NCI-H526 (cell line): ENCODE results near the gene P3H2.

Experiments
- DNase-seq, 2 experiments: peaks; one replicate each; lab custom pipeline; 2025; lab: John Stamatoyannopoulos, UW

Gene P3H2

GRCh38 chr3:189983612-189984011, 137.1 kb downstream of the P3H2 start:
- DNase-seq, result peak in 1 of 2 experiments; percentile 6

GRCh38 chr3:189982321-189982945, 138.3 kb downstream of the P3H2 start:
- no peak for DNase-seq

GRCh38 chr3:189981668-189982067, 139.0 kb downstream of the P3H2 start:
- no peak for DNase-seq

- DNase-seq, result no peak
Observed at GRCh38 chr3:189978753-189979152, 141.9 kb downstream of the P3H2 start.

- no peak for DNase-seq
Observed at GRCh38 chr3:189977174-189977573, 143.5 kb downstream of the P3H2 start.

- no peak for DNase-seq
Observed at GRCh38 chr3:189975391-189975990, 145.2 kb downstream of the P3H2 start.

- DNase-seq, result peak in 1 of 2 experiments; percentile 38
Observed at GRCh38 chr3:189974359-189974758, 146.3 kb downstream of the P3H2 start.

- peak in 1 of 2 experiments; percentile 67 for DNase-seq
Observed at GRCh38 chr3:189967254-189967865, 153.3 kb downstream of the P3H2 start.

GRCh38 chr3:189966843-189967242, 153.9 kb downstream of the P3H2 start:
- DNase-seq, result no peak

- no peak for DNase-seq
Observed at GRCh38 chr3:189964623-189965332, 155.9 kb downstream of the P3H2 start.

- DNase-seq, result no peak
Observed at GRCh38 chr3:189962466-189962865, 158.2 kb downstream of the P3H2 start.

- DNase-seq, result peak; percentile 54 to 81
Observed at GRCh38 chr3:189961522-189962161, 159.1 kb downstream of the P3H2 start.

- peak in 1 of 2 experiments; percentile 21 for DNase-seq
Observed at GRCh38 chr3:189961086-189961485, 159.6 kb downstream of the P3H2 start.

GRCh38 chr3:189954733-189955665, 165.7 kb downstream of the P3H2 start:
- DNase-seq, result no peak

- no peak for DNase-seq
Observed at GRCh38 chr3:189953551-189953950, 167.1 kb downstream of the P3H2 start.

- DNase-seq, result no peak
Observed at GRCh38 chr3:189952272-189952671, 168.4 kb downstream of the P3H2 start.

GRCh38 chr3:189950258-189950657, 170.4 kb downstream of the P3H2 start:
- DNase-seq, result no peak

- DNase-seq, result no peak
Observed at GRCh38 chr3:189949580-189949979, 171.1 kb downstream of the P3H2 start.

GRCh38 chr3:189948724-189949045, 172.0 kb downstream of the P3H2 start:
- DNase-seq, result no peak

GRCh38 chr3:189947948-189948723, 172.6 kb downstream of the P3H2 start:
- peak in 1 of 2 experiments; percentile 21 for DNase-seq

- DNase-seq, result no peak
Observed at GRCh38 chr3:189947068-189947467, 173.6 kb downstream of the P3H2 start.
